ENCODE measurements around the gene FGFR1OP2. TPM values are rescaled to one million over a fixed set of nuclear protein-coding genes. Genes with fewer than 3 reads are reported as not detected.

The FGFR1OP2 gene
- total and polyA plus RNA-seq, 2 experiments from 2014 or later: 35.6 to 45.0 TPM

DNA sequence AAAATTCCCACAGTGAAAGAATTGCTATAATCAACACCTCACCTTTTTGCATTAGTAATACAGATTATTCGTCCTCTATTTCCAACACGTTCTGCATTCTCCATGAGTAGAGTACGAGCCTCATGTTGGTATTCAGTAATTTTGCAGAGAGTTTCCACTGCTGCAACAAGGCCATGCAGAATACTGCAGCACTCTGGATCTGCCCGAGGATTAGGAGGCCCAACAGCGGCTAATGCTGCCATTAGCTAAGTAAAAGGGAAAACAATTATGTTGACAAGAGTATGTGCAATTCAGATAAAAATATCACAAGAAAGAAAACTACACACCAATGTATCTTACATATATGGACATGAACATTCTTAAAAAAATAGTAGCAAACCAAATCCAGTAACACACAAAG, 9.6 kb upstream of the FGFR1OP2 start:
- H3K79me2 ChIP-seq (replicated peaks; ENCODE audit: insufficient read depth): peaks cover 33% of the 10 kb centered on the region
- no peaks in the 10 kb centered on the region for H3K27me3 ChIP-seq (ENCODE audit: insufficient read depth)
- peaks cover 14% of the 10 kb centered on the region for H3K36me3 ChIP-seq (ENCODE audit: insufficient read depth)
- TF ChIP-seq JUNB (IDR thresholded peaks at IDR 0.05; ENCODE audit: unreplicated experiment): no peak
- TF ChIP-seq REST (IDR thresholded peaks at IDR 0.05; ENCODE audit: unreplicated experiment): no peak
- TF ChIP-seq, protein P1, sequence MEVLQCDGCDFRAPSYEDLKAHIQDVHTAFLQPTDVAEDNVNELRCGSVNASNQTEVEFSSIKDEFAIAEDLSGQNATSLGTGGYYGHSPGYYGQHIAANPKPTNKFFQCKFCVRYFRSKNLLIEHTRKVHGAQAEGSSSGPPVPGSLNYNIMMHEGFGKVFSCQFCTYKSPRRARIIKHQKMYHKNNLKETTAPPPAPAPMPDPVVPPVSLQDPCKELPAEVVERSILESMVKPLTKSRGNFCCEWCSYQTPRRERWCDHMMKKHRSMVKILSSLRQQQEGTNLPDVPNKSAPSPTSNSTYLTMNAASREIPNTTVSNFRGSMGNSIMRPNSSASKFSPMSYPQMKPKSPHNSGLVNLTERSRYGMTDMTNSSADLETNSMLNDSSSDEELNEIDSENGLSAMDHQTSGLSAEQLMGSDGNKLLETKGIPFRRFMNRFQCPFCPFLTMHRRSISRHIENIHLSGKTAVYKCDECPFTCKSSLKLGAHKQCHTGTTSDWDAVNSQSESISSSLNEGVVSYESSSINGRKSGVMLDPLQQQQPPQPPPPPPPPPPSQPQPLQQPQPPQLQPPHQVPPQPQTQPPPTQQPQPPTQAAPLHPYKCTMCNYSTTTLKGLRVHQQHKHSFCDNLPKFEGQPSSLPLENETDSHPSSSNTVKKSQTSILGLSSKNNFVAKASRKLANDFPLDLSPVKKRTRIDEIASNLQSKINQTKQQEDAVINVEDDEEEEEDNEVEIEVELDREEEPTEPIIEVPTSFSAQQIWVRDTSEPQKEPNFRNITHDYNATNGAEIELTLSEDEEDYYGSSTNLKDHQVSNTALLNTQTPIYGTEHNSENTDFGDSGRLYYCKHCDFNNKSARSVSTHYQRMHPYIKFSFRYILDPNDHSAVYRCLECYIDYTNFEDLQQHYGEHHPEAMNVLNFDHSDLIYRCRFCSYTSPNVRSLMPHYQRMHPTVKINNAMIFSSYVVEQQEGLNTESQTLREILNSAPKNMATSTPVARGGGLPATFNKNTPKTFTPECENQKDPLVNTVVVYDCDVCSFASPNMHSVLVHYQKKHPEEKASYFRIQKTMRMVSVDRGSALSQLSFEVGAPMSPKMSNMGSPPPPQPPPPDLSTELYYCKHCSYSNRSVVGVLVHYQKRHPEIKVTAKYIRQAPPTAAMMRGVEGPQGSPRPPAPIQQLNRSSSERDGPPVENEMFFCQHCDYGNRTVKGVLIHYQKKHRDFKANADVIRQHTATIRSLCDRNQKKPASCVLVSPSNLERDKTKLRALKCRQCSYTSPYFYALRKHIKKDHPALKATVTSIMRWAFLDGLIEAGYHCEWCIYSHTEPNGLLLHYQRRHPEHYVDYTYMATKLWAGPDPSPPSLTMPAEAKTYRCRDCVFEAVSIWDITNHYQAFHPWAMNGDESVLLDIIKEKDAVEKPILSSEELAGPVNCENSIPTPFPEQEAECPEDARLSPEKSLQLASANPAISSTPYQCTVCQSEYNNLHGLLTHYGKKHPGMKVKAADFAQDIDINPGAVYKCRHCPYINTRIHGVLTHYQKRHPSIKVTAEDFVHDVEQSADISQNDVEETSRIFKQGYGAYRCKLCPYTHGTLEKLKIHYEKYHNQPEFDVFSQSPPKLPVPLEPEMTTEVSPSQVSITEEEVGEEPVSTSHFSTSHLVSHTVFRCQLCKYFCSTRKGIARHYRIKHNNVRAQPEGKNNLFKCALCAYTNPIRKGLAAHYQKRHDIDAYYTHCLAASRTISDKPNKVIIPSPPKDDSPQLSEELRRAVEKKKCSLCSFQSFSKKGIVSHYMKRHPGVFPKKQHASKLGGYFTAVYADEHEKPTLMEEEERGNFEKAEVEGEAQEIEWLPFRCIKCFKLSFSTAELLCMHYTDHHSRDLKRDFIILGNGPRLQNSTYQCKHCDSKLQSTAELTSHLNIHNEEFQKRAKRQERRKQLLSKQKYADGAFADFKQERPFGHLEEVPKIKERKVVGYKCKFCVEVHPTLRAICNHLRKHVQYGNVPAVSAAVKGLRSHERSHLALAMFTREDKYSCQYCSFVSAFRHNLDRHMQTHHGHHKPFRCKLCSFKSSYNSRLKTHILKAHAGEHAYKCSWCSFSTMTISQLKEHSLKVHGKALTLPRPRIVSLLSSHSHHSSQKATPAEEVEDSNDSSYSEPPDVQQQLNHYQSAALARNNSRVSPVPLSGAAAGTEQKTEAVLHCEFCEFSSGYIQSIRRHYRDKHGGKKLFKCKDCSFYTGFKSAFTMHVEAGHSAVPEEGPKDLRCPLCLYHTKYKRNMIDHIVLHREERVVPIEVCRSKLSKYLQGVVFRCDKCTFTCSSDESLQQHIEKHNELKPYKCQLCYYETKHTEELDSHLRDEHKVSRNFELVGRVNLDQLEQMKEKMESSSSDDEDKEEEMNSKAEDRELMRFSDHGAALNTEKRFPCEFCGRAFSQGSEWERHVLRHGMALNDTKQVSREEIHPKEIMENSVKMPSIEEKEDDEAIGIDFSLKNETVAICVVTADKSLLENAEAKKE (CRISPR knock-in tag; IDR thresholded peaks at IDR 0.05): no peak
- no peak for TF ChIP-seq STAT1 (IDR thresholded peaks at IDR 0.05; ENCODE audit: unreplicated experiment)
- no peak for TF ChIP-seq ZNF331 (CRISPR knock-in tag; IDR thresholded peaks at IDR 0.05; ENCODE audit: low read depth)
- no peak for TF ChIP-seq CREB1 (CRISPR knock-in tag; IDR thresholded peaks at IDR 0.05; ENCODE audit: low read depth)
- no peak for TF ChIP-seq EZH2 (IDR thresholded peaks at IDR 0.05; ENCODE audit: low read depth, unreplicated experiment)
- TF ChIP-seq EZH2phosphoT487 (IDR thresholded peaks at IDR 0.05; ENCODE audit: unreplicated experiment): no peak
- no peak for TF ChIP-seq ZNF114 (CRISPR knock-in tag; IDR thresholded peaks at IDR 0.05)
- TF ChIP-seq, protein P2, sequence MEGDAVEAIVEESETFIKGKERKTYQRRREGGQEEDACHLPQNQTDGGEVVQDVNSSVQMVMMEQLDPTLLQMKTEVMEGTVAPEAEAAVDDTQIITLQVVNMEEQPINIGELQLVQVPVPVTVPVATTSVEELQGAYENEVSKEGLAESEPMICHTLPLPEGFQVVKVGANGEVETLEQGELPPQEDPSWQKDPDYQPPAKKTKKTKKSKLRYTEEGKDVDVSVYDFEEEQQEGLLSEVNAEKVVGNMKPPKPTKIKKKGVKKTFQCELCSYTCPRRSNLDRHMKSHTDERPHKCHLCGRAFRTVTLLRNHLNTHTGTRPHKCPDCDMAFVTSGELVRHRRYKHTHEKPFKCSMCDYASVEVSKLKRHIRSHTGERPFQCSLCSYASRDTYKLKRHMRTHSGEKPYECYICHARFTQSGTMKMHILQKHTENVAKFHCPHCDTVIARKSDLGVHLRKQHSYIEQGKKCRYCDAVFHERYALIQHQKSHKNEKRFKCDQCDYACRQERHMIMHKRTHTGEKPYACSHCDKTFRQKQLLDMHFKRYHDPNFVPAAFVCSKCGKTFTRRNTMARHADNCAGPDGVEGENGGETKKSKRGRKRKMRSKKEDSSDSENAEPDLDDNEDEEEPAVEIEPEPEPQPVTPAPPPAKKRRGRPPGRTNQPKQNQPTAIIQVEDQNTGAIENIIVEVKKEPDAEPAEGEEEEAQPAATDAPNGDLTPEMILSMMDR (conservative IDR thresholded peaks at IDR 0.05; ENCODE audit: low read depth in 2 of 2): no peak
- H4K20me1 ChIP-seq (replicated peaks; ENCODE audit: insufficient read depth): no peaks in the 10 kb centered on the region
- Mint-ChIP-seq H3K27me3 (ENCODE audit: insufficient read depth, low read depth, poor library complexity) (no peaks in the 10 kb centered on the region), H3K4me3 (no peak overlapping the region), H3K4me1 (no peaks in the 10 kb centered on the region), H3K9me3 (no peaks in the 10 kb centered on the region), H3K36me3 (ENCODE audit: low read depth) (peaks cover 48% of the 10 kb centered on the region), H3K27ac (no peak overlapping the region)
- H3K27ac ChIP-seq (ENCODE audit: low read depth): no peak overlapping the region
- no peaks in the 10 kb centered on the region for H3F3A ChIP-seq (replicated peaks; ENCODE audit: low read depth)
- DNase-seq (ENCODE audit: low spot score) (no peak), ATAC-seq (no peak)
- no peaks in the 10 kb centered on the region for H3K4me1 ChIP-seq (ENCODE audit: insufficient read depth)
- no peak overlapping the region for H3K4me3 ChIP-seq
- no peak overlapping the region for H3K4me2 ChIP-seq
- H2AFZ ChIP-seq: no peak overlapping the region
- H3K9me2 ChIP-seq (ENCODE audit: insufficient read depth): no peaks in the 10 kb centered on the region
